HL-60 (cell line): ENCODE data around the gene ORAI3.

Experiments
- CTCF ChIP-seq: IDR thresholded peaks from one replicate; pipeline ENCODE4 v1.5.1; 2011; ENCODE audit warnings: low read length, control low read depth, inconsistent platforms; ENCODE audit not compliant: insufficient read depth
- GABPA ChIP-seq: IDR thresholded peaks from 2 replicates; pipeline ENCODE4 v1.6.1; 2012; ENCODE audit warnings: low read depth
- POLR2AphosphoS5 ChIP-seq: IDR thresholded peaks from 2 replicates; pipeline ENCODE4 v1.6.1; 2012; ENCODE audit warnings: low read depth
- REST ChIP-seq: IDR thresholded peaks from 2 replicates; pipeline ENCODE4 v1.6.1; 2012; ENCODE audit warnings: low read depth; ENCODE audit not compliant: insufficient replicate concordance
- SPI1 ChIP-seq: IDR thresholded peaks from 2 replicates; pipeline ENCODE4 v1.6.1; 2012; ENCODE audit warnings: low read depth, mild to moderate bottlenecking, borderline replicate concordance

GRCh38 chr16:30926937-30927788 lies 21.7 kb upstream of the ORAI3 start:
- TF ChIP-seq REST (no peak), GABPA (no peak), CTCF (no peak), POLR2AphosphoS5 (no peak), SPI1 (no peak)
